GM18873 (cell line): ENCODE results near the gene EFCC1.
"Not testable (repeated sequence)": the region's sequence is repeated elsewhere in the genome, so short reads cannot be mapped to it uniquely, and the experiment has no call there.

ENCODE experiments used
- ATAC-seq: cut with Tn5 transposase; IDR thresholded peaks from one replicate; pipeline ENCODE4 v1.9.1; 2021; ENCODE audit warnings: mild to moderate bottlenecking, moderate library complexity, moderate number of reproducible peaks; ENCODE audit not compliant: unreplicated experiment, low FRiP score

EFCC1 gene

DNA sequence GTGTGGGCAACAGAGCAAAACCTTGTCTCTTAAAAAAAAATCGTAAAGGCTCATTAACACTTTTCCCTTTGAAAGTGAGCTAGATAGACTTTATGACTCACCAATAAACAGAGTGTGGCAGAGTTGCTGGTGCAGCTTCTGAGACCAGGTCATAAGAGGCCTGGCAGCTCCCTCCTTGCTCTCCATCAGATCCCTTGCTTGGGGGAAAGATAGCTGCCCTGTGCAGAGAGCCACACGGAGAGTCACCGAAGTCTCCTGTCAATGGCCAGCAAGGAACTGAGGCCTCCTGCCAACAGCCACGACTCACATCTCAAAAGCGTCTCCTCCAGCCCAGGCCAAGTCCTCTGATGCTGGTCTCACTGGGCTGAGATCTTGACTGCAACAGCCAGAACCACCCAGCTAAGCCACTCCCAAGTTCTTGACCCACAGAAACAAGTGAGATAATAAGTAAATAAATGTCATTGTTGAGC, 50.8 kb downstream of the EFCC1 start:
- no peak for ATAC-seq

DNA sequence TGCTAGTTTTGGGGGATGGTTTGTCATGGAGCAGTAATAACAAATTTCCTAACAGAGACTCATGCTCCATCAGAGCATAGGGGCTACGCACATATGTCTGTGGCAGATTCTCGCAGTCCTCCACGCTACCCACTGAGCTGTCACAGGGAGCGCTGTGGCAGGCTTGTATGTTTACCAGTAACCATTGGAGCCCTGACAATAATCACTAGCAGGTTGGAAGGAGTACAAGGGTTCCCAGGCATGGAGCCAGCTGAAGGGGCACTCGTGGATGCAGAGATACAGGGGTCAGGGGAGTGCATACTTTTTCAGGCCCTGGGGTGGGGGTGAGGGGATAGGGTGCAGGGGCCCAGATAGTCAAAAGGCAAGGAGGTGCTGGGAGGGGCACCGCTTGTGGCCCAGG, 51.6 kb downstream of the EFCC1 start:
- no peak for ATAC-seq

DNA sequence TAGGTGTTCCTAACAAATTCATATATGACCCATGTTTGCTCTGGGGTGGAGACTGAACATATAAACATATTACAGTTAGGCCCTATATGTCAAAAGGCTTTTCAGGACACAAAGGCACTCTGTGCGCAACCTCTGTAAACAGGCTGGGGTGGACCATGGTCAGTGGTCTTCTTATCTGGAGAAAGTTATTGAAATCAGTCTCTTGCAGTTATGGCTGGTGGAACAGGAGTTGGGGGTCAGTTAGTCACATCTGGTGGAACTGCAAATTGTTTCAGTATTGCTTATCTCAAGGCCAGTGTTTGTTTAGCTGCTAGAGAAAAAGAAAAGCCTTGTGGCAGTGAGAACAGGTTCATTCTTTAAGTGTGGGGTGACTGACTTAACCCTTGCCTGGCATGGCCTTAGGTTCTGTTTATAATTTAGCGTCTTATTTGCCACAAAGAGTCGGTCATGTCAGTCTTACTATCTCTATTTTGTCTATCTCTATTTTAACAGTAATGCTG, 53.6 kb downstream of the EFCC1 start:
- ATAC-seq, result no peak

DNA sequence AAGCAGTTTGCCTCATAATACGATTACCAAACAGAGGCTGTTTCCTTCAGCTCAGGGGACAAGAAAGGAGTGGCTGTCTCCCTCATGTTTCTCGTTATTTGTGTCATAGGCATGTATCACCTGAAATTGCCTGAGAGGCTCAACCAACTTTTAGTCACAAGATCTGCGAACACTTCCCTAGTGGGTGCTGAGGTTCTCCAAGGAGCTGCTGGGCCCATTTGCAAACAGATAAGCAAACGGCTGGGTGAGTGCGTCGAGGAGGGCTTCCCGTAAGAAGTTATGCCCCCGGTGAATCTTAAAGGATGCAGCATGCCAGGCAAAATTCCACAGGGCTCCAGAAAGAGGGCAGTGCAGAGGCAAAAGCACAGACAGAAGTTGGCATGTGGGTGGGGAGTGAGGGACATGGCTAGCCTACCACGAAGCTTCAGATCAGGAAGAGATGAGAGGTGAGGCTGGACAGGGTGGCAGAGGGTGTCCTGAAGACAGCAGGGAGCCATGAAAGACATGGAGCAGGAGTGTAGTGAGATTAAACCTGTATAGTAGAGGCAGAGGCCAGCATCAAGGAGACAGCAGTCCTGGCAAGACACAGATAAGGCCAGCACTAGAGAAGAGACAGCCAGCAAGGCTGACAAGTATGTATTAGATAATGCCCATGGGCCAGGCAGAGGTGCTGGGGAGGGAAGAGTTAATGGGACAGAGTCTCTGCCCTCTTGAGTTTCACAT, 55.5 kb downstream of the EFCC1 start:
- ATAC-seq, result no peak

DNA sequence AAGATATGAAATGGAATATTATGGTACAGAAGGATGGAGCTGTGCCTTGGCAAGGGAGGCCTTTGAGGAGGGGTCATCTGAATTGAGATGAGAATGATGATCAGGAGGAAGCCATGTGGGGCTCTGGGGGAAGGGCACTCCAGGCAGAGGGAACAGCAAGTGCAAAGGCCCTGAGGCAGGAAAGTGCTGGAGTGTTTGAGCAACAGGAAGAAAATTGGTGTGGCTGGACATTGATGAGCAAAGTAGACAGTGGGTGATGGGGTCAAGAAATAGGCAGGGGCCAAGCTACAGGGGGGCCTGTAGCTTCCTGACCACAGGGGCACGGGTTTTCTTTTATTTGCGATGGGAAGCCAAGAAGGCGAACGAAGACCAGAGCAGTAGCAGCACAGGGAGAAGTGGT, 56.1 kb downstream of the EFCC1 start:
- no peak for ATAC-seq

DNA sequence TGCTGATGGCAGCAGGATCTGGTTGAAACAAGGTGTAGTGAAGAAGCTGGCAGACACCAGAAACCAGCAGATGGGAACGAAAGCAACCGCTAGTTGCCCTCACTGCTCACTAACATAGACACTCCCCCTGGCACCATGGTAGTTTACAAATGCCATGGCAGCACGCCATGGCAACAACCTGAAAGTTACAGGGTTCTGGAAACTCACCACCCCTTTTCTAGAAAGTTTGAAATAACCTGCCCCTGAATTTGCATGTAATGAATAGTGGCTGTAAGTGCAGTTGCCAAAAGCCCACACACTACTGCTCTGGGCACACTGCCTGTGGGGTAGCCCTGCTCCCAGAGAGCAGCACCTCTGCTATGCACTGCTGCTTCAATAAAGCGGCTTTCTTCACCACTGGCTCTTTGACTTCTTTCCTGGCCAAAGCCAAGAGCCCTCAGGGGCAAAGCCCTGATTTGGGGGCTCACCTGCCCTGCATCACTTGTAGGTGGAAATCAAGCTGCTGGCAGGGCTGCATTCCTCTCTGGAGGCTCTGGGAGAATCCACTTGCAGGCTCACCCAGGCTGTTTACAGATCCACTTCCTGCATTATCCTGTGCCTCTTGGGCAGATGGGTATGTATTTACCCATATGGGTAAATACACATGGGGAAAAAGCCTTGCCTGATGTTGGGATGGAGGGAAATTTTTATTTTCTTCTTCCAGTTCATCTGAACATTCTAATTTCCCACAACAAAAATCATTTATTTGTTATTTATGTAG, 57.5 kb downstream of the EFCC1 start:
- peak; percentile 67 for ATAC-seq

DNA sequence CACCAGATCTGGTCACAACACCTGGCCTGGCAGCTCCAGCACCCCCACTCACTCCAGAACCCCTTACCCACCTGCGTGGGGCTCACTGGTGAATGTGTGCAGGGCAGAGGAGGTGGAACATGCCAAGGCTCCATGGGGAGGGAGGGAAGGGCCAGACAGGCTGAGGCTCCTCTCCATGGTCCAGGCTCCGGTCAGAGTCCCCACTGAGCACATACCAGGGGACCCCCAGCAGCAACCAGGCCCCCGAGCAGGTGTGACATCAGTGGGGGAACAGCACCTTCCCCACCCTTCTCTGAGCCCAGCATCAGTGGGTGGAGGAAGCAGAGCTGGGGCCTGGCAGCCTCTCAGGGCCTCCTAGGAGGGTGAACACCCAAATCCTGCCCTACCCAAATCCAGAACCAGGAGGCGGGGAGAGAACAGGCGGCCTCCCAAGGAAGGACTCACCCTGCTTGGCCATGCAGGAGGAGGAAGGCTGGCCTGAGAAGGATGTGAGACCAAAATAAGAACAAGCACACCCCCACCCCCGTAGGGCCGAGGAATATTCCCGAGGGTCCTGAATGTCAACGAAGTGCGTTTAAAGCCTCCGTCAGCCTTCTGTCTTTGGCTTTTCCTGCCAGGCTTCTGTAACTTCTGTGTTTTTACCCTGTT, 58.3 kb downstream of the EFCC1 start:
- no peak for ATAC-seq

DNA sequence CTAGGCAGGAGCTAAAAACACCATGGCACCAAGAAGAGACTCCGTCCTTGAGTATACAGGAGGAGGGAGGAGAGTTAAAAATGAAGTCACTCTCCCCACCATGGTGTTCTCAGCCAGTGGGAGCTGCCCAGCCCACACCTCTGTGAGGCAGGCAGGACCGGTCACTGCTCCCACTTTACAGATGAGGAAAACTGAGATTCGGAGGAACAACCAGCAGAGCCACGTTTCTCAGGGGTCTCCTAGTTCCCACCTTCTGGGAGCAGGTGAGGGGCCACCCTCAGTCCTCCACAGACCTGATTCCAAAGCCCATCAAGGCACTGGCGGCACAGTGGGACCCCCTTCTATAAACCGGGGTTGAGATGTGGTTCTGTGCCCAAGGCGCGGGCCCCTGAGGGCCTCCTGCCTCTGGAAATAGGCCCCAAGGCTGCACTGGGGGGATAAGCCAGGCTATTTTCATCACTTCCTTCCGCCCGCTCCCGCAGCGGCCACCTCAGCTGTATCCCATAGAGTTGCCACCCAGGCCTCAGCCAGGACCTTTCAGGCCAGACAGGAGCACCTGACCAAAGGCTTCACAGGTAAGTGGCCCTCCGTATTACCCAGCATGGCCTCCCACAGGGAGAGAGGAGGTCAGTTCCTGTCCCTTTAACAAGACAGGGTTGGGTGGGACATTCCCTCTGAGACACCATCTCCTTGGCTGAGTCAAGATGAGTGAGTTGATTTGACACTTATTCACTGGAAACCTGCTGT, 59.3 kb downstream of the EFCC1 start, which contains the start of gene GP9:
TSS of gene GP9 (plus strand) at position 504 of the 747 bp plus-strand sequence. CDS start 961 bp downstream, outside the sequence.
- ATAC-seq, result no peak

DNA sequence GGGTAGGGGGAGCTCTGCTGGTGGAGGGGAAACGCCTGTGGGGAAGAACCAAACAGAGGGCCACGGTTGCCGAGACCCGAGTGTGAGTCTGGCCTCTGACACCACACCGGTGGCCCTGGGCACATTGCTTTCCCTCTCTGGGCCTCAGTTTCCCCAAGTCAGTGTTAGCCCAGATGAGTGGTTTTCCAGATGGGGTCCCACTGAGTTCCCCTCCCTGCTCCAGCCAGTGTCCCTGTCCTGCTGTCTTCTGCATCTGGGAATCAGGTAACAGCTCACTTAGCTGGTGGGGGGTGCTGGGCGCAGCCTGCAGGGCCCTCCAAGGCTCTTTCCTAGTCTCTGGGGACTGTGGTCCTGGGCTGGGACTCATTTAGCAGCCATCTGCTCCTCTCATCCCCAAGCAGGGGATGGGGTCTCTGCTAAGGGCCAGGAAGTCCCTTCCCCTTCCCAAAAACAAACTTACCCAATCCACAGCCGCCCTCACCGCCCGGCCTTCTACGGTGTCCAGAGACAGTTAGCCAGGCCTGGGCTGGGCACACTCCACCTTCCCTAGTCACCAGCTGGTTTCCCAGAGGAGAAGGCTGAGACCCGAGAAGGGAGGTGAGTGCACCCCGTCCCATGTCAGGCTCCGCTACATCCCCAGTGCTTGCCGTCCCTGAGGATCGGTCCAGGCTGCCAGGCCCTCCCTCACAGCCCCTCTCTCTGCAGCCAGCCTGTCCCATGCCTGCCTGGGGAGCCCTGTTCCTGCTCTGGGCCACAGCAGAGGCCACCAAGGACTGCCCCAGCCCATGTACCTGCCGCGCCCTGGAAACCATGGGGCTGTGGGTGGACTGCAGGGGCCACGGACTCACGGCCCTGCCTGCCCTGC, 60.2 kb downstream of the EFCC1 start:
- no peak for ATAC-seq

DNA sequence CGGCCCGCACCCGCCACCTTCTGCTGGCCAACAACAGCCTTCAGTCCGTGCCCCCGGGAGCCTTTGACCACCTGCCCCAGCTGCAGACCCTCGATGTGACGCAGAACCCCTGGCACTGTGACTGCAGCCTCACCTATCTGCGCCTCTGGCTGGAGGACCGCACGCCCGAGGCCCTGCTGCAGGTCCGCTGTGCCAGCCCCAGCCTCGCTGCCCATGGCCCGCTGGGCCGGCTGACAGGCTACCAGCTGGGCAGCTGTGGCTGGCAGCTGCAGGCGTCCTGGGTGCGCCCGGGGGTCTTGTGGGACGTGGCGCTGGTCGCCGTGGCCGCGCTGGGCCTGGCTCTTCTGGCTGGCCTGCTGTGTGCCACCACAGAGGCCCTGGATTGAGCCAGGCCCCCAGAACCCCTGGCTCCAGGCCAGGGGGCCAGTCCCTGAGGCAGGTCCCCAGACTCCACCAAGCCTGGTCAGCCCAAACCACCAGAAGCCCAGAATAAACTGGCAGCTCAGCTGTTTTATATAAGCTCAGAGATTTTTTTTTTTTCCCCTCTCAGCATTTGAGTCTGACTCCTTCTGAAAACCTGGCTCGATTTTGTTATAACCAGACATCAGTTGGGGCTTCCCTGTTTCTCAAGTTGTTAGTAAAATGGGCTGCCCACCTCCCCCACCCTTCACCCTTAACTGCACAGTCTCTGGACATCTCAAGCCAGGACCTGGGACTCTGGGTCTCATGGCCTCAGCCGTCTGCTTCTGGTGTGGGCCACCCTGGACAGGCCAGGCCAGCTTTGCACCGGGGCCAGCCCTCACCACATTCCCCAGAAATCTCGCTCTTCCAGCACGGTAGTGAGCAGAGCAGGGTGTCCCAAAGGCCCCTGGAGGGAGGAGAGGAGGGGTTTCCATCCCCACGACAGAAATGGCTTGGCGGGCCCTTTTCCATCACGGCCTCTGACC, 61.1 kb downstream of the EFCC1 start:
- no peak for ATAC-seq

DNA sequence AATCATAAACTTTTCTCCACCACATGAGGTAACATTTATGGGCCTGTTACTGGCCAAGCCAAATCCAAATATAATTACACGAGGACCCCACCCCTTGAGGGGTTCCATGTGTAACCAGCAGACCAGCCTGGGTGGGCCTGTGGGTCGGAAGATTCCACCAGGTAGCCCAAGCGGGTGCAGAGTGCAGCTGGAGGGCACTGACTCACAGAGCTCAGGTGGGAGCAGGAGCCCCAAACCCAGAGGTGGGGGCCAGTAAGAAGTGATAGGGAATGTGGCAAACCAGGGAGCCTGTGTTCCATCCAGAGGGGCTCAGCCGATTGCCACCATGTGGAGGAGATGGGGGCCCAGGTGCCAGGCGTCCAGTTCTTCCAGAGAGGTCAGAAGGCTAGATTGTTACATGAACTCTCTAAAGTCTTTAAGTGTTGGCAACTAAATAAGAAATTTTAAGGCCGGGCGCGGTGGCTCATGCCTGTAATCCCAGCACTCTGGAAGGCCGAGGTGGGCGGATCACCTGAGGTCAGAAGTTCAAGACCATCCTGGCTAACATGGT, 62.1 kb downstream of the EFCC1 start:
- ATAC-seq, result no peak

DNA sequence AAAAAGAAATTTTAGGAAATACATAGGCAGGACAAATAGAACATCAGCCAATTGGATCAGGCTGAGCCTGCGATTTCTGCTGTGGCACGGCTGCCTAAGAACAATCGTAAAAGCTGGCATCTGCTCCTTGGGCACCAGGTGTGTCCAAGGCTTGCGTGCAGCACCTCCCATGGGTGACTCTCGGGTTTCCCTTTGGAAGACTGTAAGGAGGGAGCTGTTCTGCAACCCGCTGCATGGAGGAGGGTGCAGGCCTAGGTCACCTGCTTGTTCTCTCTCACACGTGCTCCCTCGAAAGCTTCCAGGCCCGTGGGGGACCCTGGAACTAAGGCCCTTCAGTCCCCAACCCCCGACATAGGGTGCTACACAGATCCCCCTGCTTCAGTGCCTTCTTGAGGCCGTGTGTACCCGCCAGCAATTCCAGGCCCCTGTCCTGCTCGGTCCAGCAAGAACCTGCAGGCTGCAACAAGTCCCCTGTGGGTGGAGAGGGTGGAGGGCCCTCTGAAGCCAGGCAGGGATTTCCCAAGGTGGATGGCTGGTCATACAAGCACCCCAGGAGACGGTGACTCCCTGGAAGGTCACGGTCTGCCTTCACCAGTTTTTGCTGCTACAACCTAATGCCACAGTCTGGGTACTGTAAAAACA, 62.9 kb downstream of the EFCC1 start:
- no peak for ATAC-seq

DNA sequence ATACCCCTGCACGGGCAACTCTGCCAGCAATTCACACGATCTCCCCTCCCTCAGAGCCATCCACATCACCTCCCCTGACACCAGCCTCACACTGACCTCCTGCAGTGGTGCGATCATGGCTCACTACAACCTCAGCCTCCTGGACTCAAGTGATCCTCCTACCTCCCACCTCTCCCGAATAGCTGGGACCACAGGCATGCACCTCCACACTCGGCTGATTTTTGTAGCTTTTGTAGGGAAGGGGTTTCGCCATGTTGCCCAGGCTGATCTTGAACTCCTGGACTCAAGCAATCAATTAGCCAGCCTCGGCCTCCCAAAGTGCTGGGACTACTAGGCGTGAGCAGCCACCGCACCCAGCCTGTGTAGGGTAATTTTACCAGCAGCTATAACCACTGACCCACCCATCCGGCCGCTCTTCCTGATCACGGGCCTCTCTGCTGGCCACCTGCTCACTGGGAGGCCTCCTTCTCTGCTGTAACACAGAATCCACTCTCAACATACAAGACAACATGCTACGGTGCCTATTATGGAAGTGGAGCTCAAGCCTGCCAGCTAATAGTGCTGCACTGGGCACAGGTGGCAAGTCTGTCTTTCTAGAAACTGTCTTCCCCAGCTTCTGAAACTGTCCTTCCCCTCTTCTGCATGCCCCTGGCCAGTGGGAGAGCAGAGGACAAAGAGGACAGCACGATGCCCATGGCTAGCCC, 64.1 kb downstream of the EFCC1 start:
- ATAC-seq, result no peak

DNA sequence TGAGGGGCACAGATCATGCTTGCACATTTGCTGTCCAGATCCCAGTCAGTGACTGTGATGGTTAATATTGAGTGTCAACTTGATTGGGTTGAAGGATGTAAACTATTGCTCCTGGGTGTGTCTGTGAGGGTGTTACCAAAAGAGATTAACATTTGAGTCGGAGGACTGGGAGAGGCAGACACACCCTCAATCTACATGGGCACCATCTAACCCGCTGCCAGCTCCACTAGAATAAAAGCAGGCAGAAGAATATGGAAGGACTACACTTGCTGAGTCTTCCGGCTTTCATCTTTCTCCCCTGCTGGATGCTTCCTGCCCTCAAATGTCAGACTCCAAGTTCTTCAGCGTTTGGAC, 64.6 kb downstream of the EFCC1 start:
- ATAC-seq, result no peak

DNA sequence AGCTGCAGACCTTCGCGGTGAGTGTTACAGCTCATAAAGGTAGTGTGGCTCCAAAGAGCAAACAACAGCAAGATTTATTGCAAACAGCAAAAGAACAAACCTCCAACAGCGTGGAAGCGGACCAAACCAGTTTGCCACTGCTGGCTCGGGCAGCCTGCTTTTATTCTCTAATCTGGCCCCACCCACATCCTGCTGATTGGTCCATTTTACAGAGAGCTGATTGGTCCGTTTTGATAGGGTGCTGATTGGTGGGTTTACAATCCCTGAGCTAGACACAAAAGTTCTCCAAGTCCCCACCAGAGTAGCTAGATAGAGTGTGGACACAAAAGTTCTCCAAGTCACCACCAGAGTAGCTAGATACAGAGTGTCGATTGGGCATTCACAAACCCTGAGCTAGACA, 66.6 kb downstream of the EFCC1 start:
- not testable (repeated sequence) for ATAC-seq

DNA sequence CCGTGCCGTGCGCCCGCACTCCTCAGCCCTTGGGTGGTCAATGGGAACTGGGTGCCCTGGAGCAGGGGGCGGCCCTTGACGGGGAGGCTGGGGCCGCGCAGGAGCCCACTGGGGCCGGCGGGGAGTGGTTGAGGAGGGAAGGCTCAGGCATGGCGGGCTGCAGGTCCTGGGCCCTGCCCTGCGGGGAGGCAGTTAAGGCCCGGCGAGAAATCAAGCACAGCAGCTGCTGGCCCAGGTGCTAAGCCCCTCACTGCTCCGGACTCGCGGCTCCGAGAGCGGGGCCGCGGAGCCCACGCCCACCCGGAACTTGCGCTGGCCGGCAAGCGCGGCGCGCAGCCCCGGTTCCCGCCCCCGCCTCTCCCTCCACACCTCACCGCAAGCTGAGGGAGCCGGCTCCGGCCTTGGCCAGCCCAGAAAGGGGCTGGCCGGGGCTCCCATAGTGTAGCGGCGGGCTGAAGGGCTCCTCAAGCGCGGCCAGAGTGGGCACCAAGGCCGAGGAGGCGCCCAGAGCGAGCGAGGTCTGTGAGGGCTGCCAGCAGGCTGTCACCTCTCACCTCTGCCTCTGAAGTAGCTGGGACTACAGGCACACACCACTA, 67.3 kb downstream of the EFCC1 start:
- ATAC-seq, result no peak
